Retinal pigment epithelial cell (primary cell): ENCODE data around the gene YBX1.

ENCODE experiments used
- DNase-seq: peaks from one replicate; pipeline ENCODE4 v3.0.0-alpha.2; 2010; ENCODE audit warnings: low read depth
- H3K4me3 ChIP-seq: 2 replicates; pipeline ENCODE4 v1.5.1; 2011; ENCODE audit warnings: mild to moderate bottlenecking, low read length, control low read depth, moderate library complexity
- CTCF ChIP-seq: conservative IDR thresholded peaks from 2 replicates; pipeline ENCODE4 v1.5.1; 2011; ENCODE audit warnings: low read depth, low read length, control low read depth, inconsistent platforms

YBX1 gene

GRCh38 chr1:42730002-42730401 lies 47.8 kb downstream of the YBX1 start:
- DNase-seq, result no peak
- no peak overlapping the region for H3K4me3 ChIP-seq
- TF ChIP-seq CTCF, result no peak

GRCh38 chr1:42730988-42731387 lies 48.8 kb downstream of the YBX1 start:
- no peak overlapping the region for H3K4me3 ChIP-seq
- no peak for TF ChIP-seq CTCF
- DNase-seq, result no peak

GRCh38 chr1:42731585-42731984 lies 49.4 kb downstream of the YBX1 start:
- no peak overlapping the region for H3K4me3 ChIP-seq
- DNase-seq, result no peak
- TF ChIP-seq CTCF, result no peak

GRCh38 chr1:42732126-42732680 lies 50.0 kb downstream of the YBX1 start:
- no peak overlapping the region for H3K4me3 ChIP-seq
- no peak for DNase-seq
- TF ChIP-seq CTCF, result no peak

- no peak for DNase-seq
- H3K4me3 ChIP-seq, result no peak overlapping the region
- no peak for TF ChIP-seq CTCF
Observed at GRCh38 chr1:42733415-42734200, 51.4 kb downstream of the YBX1 start.

GRCh38 chr1:42734201-42735035 lies 52.2 kb downstream of the YBX1 start:
- no peak for TF ChIP-seq CTCF
- no peak overlapping the region for H3K4me3 ChIP-seq
- no peak for DNase-seq

GRCh38 chr1:42735056-42735455 lies 52.8 kb downstream of the YBX1 start:
- no peak for DNase-seq
- no peak for TF ChIP-seq CTCF
- no peak overlapping the region for H3K4me3 ChIP-seq
